ENCODE measurements around the gene ATP5PB.

GRCh38 chr1:111414756-111415155, 34.5 kb upstream of the ATP5PB start:
- no peak for TF ChIP-seq CTCF (IDR thresholded peaks at IDR 0.05 in 2 of 3, conservative IDR thresholded peaks at IDR 0.05 in 1 of 3; ENCODE audit: borderline replicate concordance in 1 of 3, insufficient read depth in 1 of 3, low read depth in 2 of 3, low read length in 2 of 3)
- no peak for TF ChIP-seq SP1 (IDR thresholded peaks at IDR 0.05; ENCODE audit: low read depth)

Measured in HCT116 (cell line).